ENCODE results near the gene ZDHHC13.

Gene ZDHHC13, protein sequence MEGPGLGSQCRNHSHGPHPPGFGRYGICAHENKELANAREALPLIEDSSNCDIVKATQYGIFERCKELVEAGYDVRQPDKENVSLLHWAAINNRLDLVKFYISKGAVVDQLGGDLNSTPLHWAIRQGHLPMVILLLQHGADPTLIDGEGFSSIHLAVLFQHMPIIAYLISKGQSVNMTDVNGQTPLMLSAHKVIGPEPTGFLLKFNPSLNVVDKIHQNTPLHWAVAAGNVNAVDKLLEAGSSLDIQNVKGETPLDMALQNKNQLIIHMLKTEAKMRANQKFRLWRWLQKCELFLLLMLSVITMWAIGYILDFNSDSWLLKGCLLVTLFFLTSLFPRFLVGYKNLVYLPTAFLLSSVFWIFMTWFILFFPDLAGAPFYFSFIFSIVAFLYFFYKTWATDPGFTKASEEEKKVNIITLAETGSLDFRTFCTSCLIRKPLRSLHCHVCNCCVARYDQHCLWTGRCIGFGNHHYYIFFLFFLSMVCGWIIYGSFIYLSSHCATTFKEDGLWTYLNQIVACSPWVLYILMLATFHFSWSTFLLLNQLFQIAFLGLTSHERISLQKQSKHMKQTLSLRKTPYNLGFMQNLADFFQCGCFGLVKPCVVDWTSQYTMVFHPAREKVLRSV

DNA sequence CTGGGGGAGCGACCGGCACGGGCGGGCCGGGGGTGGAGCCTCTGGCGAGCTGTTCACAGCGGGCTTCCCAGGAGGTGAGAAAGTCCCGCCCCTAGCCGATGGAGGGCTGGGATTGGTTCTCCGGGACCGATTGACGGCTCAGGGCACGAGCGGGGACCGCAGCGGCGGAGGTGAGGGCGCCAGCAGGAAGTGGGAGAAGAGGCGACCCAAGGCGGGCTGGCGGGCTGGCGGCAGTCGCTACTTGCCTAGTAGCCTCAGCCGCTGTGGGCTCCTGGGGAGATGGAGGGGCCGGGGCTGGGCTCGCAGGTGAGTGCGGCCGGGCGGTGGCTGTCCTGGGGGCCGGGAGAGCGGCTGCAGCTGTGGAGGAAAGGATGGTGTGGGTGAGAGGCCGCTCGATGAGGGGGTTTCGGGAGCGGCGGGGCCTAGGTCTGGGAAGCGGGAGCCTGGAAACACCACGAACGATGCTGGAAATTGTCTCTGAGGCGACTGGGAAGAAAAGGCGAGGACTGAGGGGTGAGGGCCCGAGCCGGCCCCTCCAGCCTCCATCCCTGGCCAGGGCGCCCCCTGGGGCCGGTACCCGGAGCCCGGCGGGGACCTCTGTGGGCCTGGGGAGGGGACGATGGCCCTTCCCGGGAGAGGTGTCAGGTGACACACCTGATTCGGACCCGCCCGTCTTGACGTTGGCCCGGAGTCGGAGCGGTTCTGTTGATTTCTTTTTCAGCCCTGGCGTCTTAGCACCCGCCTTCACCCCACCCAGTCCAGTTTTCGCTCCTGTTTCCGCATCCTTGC is at the start of gene ZDHHC13:
Gene ZDHHC13 (plus strand): TSS at position 198 of the 789 bp plus-strand sequence. CDS start 82 bp downstream, at position 280.
- Mint-ChIP-seq H3K4me1 (ENCODE audit: low read depth) (peaks cover 55% of the 10 kb centered on the region), H3K9me3 (ENCODE audit: low read depth) (no peaks in the 10 kb centered on the region), H3K27me3 (no peaks in the 10 kb centered on the region)

DNA sequence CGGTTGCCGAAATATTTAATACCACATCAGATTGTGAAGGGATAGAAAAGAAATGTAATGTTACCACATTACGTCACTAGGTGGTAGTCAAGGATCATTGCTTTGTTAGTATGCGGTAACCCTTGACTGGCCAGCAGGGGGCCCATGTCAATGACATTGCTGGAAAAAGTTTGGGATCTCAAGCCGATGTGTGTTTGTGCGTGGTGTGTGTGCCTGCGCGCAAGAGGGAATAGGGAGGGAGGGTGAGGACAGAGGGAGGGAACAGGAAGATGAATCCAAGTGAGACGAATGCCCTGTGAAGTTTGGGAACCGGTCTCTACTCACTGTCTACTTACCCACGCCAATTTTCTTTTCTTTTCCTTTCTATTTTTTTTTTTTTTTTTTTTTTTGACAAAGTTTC is 45.7 kb upstream of the ZDHHC13 start:
- Mint-ChIP-seq H3K27me3 (peaks cover 13% of the 10 kb centered on the region), H3K36me3 (peaks cover 3% of the 10 kb centered on the region), H3K4me3 (peak overlapping the region; percentile 33), H3K4me1 (ENCODE audit: low read depth) (peaks cover 4% of the 10 kb centered on the region), H3K27ac (no peak overlapping the region), H3K9me3 (ENCODE audit: low read depth) (peaks cover 6% of the 10 kb centered on the region)

More for the DNA sequence above, at the start of gene ZDHHC13:
- peak within 1 kb of the TSS; percentile 89 for H3K27ac Mint-ChIP-seq
- H3K4me3 Mint-ChIP-seq, result peak within 1 kb of the TSS; percentile 93
- peaks cover 4% of the 10 kb centered on the region for H3K36me3 Mint-ChIP-seq

DNA sequence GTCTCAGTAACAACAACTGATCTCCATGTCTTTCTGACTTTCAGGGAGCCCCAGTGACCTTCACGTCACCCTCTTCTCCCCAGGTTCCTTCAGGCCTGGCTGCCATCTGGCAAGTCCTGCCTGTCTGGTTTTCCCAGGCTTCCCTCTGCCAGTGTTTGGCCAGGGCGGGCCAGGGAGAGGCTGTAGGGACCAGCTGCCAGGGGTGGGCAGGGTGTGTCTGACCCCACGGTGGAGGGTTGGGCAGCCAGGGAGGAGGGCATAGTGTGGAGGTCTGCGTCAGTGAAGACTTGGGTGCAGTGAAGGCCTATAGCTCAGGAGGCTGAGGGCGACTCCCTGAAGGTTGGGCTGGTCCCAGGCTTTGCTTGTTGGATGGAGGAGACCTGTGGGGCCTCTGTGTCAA is 44.5 kb upstream of the ZDHHC13 start:
- Mint-ChIP-seq H3K27me3 (peaks cover 10% of the 10 kb centered on the region), H3K9me3 (ENCODE audit: low read depth) (peaks cover 6% of the 10 kb centered on the region), H3K36me3 (peaks cover 3% of the 10 kb centered on the region), H3K4me1 (ENCODE audit: low read depth) (peaks cover 4% of the 10 kb centered on the region), H3K27ac (no peak overlapping the region), H3K4me3 (no peak overlapping the region)

DNA sequence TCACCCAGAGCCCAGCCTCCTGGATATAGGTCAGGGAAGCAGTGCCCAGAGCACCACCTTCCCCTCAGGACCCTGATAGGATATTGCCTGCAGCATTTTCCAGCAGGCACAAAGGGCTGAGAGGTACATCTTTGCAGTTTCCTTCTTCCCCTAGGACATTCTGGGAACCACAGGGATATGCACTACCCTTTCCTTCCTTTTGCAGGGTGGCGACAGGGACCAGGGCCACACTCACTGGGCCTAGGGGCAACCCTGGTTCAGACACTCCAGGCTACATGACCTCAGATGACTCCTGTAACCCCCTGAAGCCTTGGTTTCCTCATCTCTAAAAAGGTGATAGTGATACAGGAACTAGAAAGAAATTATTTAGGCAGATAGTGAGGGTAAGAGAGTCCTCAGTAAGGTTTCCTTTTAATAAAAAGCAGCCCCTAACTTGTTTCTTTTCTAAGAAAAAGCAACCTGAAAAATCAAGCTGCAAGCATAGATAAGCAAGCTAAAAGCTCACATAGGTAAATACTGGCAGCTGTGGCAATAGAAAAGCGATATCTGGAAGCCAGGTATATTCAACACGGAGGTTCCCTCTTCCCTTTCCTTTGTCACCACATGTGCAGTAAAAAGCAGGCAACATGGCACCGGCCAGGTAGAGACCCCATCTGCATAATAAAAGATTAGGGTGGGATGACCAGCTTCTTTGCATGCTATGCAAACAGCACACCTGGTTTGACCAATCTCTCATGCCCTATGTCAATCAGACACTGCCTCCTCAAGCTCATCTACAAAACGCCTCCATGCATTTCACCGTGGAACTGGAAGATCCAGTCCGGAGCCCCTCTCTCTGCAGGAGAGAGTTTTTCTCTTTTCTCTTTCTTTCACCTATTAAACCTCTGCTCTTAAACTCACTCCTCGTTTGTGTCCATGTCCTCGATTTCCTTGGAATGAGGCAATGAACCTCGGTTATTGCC is 43.2 kb upstream of the ZDHHC13 start:
- H3K4me1 Mint-ChIP-seq (ENCODE audit: low read depth), result peaks cover 4% of the 10 kb centered on the region
- peaks cover 6% of the 10 kb centered on the region for H3K27me3 Mint-ChIP-seq
- no peaks in the 10 kb centered on the region for H3K9me3 Mint-ChIP-seq (ENCODE audit: low read depth)
- H3K36me3 Mint-ChIP-seq, result peaks cover 3% of the 10 kb centered on the region
- H3K4me3 Mint-ChIP-seq, result no peak overlapping the region
- no peak overlapping the region for H3K27ac Mint-ChIP-seq

DNA sequence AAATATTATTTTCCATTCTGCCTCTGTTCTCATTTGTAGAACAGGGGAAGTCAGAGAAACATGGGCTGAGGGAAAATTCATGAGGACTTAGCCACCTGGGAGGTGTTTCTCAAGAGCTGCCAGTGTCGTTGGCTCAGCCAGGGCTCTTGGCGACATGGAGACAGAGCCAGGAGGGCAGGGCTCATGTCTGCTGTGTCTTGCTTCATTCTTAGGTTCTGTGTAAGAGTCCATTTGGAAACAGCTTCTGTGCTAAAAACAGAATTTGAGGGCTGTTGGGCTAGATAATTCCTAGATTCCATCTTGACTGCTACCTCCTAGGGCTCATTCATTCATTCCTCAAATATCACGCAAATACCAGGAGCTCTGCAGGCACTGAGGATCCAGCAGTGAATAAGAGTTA is 41.3 kb upstream of the ZDHHC13 start:
- H3K9me3 Mint-ChIP-seq (ENCODE audit: low read depth), result no peaks in the 10 kb centered on the region
- H3K36me3 Mint-ChIP-seq, result no peaks in the 10 kb centered on the region
- no peak overlapping the region for H3K4me3 Mint-ChIP-seq
- peaks cover 4% of the 10 kb centered on the region for H3K4me1 Mint-ChIP-seq (ENCODE audit: low read depth)
- peaks cover 1% of the 10 kb centered on the region for H3K27me3 Mint-ChIP-seq
- H3K27ac Mint-ChIP-seq, result no peak overlapping the region

DNA sequence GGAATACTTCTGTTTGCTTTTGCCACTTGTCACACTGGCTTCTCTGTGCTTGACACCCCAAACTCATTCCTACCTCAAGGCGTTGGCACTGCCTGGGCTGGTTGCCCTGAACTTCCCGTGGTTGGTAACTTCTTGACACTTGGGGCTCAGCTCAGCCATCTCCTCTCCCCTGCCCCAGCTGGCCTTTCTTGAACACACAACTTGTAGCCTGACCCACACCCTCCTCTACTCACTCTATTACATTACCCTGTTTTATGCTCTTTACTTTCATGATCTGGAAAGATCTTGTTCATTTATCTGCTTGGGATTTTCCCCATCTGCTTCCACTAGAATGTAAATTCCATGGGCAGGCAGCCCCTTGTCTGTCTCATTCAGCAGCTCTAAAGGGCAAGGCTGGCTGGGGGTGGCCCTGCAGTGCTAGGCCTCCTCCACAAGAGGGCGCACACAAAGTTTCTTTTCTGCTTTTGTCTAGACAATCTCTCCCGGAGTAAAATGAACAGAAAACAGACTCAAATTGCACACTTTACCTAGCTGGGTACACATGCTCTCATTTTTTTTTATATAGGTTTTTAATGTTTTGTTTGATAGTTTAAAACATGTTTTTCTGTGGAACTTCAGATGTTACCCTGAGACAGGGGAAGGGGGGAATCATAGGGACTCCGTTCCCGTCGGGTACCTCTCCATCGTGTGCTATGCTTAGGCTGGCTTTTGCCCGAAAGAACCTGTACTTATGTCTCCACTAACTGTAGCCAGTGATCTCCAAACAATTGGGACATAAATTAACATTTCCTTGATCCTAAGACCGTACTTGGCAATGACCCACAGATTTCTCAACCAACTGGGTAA is 40.0 kb upstream of the ZDHHC13 start:
- Mint-ChIP-seq H3K27ac (no peak overlapping the region), H3K9me3 (ENCODE audit: low read depth) (no peaks in the 10 kb centered on the region), H3K4me3 (no peak overlapping the region), H3K36me3 (no peaks in the 10 kb centered on the region), H3K4me1 (ENCODE audit: low read depth) (no peaks in the 10 kb centered on the region), H3K27me3 (peaks cover 1% of the 10 kb centered on the region)

DNA sequence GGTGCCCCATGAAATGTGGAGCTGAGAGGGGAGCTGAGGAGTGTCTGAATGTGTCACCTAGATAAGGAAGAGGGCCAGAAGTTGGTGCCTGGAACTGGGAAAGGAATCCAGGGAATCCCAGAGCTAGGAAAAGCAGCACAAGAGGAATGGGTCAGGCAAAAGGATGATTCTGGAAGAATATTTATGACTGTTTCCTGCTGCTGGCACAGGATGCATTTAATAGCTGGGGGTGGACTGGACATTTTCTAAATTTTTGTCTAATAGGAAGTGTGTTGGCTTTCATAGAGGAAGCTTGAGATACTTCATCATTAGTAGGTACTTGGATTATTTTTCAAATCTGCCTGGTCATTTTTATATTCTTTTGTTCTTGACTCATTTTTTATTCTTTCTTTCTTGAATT is 39.0 kb upstream of the ZDHHC13 start:
- Mint-ChIP-seq H3K27ac (no peak overlapping the region), H3K4me3 (no peak overlapping the region), H3K36me3 (no peaks in the 10 kb centered on the region), H3K9me3 (ENCODE audit: low read depth) (no peaks in the 10 kb centered on the region), H3K4me1 (ENCODE audit: low read depth) (no peaks in the 10 kb centered on the region), H3K27me3 (peaks cover 1% of the 10 kb centered on the region)

DNA sequence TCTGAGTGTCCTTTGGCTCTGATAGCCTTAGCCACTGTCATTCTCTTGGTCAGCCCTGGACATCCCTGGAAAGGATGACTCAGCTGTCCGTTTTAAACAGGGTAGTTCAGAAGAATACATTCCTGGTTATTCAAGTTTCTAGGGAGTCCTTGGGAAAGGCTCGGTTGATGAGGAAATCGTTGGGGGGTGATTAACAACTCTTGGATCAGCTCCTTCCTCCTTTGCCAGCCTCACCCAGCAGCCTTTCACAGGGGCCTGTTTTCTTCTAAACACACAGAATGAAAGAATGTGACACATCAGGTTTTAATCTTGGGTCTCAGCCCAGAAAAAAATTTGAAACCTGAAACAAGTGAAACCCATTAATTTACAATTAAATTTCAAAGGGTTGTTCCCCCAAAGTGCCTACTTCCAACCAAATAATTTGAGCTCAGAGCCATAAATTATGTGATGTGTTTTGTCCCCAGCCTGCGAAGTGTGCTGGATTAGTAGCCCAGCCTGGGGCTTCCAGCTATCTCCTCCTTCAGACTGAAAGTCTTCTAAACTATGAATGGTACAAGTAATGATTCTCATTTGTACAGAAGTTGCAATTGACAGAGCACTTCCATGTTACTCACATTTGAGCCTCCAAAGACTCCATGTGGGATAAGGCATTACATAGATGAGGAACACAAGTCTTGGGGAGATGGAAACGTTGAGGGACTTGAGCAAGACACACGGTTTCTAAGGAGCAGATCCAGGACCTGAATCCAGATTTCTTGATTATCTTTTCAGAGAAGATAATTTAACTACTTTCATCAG is 37.1 kb upstream of the ZDHHC13 start:
- Mint-ChIP-seq H3K4me1 (ENCODE audit: low read depth) (no peaks in the 10 kb centered on the region), H3K27me3 (peaks cover 1% of the 10 kb centered on the region), H3K36me3 (no peaks in the 10 kb centered on the region), H3K27ac (no peak overlapping the region), H3K4me3 (no peak overlapping the region), H3K9me3 (ENCODE audit: low read depth) (no peaks in the 10 kb centered on the region)

DNA sequence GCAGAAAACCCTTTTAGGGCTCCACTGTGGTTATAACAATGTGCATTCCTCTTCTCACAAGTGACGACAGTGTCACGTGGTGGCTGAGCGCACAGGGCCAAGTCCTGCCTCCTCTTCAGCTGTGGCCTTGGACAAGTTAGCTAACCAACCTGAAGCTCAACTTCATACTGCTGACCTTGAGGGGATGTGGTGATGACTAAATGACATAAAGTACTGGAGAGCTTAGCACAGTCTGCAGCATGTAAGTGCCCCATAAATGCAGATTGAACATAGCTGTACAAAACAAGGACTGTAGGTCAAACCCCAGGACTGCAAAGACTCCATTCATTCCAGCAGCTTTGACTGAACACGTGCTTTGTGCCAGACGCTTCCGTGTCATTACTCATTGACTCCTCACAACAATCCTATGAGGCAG is 36.4 kb upstream of the ZDHHC13 start:
- Mint-ChIP-seq H3K4me1 (ENCODE audit: low read depth) (no peaks in the 10 kb centered on the region), H3K27me3 (peaks cover 1% of the 10 kb centered on the region), H3K27ac (no peak overlapping the region), H3K9me3 (ENCODE audit: low read depth) (no peaks in the 10 kb centered on the region), H3K36me3 (no peaks in the 10 kb centered on the region), H3K4me3 (no peak overlapping the region)

DNA sequence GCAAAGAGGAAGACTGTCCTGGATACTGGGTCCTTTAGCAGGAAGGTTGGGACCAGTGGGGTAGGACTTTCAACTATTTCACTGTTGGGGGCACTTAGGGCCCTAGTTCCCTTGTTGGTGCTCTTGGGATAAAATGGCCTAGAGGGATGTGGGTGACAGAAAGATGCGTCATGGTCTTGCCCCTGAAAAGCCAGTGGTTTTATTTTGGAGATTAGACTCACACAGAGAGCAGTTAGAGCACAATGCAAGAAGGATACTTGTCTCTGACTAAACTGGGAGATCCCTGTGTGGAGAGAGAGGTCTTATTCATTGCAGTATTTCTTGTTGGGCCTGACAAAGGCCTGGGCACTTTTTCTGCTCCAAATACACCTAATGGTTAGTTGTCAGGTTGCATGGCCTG is 33.8 kb upstream of the ZDHHC13 start:
- Mint-ChIP-seq H3K27ac (no peak overlapping the region), H3K4me1 (ENCODE audit: low read depth) (no peaks in the 10 kb centered on the region), H3K27me3 (peaks cover 5% of the 10 kb centered on the region), H3K4me3 (no peak overlapping the region), H3K36me3 (no peaks in the 10 kb centered on the region), H3K9me3 (ENCODE audit: low read depth) (no peaks in the 10 kb centered on the region)

DNA sequence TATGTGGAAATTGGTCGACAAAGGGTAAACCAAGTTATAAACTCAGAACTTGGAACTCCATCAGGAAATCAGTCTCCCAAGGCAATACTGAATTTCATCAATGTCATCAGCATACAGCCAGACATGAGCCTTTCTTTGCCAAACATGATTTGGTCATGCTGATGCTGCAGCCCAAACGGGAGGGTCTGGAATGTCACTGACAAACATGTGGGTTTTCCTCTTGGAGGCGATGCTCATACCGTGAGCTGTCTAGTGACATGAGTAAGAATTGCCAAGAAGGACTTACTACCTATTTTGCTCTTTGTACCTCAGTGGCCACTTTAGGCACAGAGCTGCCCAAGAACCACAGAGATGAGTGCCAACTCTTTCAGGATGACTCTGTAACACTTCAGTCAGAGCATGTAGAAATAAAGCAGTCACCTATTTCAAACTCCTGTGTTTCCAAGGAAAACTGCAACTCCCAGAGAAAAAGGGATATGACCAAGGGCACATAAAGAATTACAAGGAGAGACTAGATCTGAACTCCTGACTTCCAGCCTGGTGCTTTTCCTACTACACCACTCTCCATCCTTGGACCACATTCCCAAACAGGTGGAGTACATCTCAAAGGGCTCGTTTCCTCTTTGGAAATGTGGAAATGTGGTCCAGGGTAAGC is 32.2 kb upstream of the ZDHHC13 start:
- no peaks in the 10 kb centered on the region for H3K4me1 Mint-ChIP-seq (ENCODE audit: low read depth)
- no peaks in the 10 kb centered on the region for H3K9me3 Mint-ChIP-seq (ENCODE audit: low read depth)
- peaks cover 7% of the 10 kb centered on the region for H3K27me3 Mint-ChIP-seq
- no peaks in the 10 kb centered on the region for H3K36me3 Mint-ChIP-seq
- no peak overlapping the region for H3K27ac Mint-ChIP-seq
- H3K4me3 Mint-ChIP-seq, result no peak overlapping the region

DNA sequence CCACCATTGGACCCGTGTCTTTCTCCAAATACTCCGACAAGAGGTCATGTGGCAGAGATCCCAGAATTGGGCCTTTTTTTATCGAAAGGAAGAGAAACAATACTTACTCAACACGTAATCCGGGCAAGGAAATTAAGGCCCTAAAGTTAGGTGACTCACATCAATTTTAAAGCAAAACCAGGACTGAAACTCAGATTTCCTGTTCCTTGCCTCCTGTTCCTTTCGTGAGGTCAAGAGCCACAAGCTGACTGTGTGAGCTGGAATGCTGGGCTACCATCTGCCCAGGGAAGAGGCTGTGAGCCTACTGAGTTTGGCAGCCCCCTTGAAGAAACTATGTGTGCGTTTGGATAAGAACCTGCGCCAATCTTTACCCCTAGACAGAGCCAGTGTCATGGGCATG is 29.3 kb upstream of the ZDHHC13 start:
- Mint-ChIP-seq H3K4me3 (no peak overlapping the region), H3K36me3 (no peaks in the 10 kb centered on the region), H3K27ac (no peak overlapping the region), H3K27me3 (peaks cover 10% of the 10 kb centered on the region), H3K9me3 (ENCODE audit: low read depth) (no peaks in the 10 kb centered on the region), H3K4me1 (ENCODE audit: low read depth) (no peaks in the 10 kb centered on the region)

DNA sequence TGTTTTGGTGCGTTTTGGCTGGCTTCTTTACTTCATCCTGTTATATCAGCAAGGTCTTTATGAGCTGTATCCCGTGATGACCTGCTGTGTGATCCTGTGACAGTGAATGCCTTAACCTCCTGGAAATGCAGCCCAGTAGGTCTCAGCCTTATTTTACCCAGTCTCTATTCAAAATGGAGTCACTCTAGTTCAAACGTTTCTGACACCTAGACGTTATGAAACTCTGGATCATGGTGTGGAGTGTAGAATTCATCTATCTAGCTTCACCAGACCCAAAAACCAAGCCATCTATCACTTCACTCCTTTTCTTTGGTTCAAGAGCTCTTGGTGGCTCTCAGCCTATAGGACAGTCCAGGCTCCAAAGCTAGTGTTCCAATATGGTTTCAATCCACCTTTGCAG is 28.2 kb upstream of the ZDHHC13 start:
- no peaks in the 10 kb centered on the region for H3K4me1 Mint-ChIP-seq (ENCODE audit: low read depth)
- no peaks in the 10 kb centered on the region for H3K9me3 Mint-ChIP-seq (ENCODE audit: low read depth)
- no peaks in the 10 kb centered on the region for H3K36me3 Mint-ChIP-seq
- no peak overlapping the region for H3K27ac Mint-ChIP-seq
- H3K27me3 Mint-ChIP-seq, result peaks cover 13% of the 10 kb centered on the region
- H3K4me3 Mint-ChIP-seq, result no peak overlapping the region
